GM19324 (cell line): ENCODE data around the gene CFHR4.
"Not testable (repeated sequence)": the region's sequence is repeated elsewhere in the genome, so short reads cannot be mapped to it uniquely, and the experiment has no call there.

Experiments
- ATAC-seq: cut with Tn5 transposase; IDR thresholded peaks from one replicate; pipeline ENCODE4 v1.9.1; 2021; ENCODE audit warnings: mild to moderate bottlenecking, moderate library complexity; ENCODE audit not compliant: unreplicated experiment, low FRiP score

The CFHR4 gene

GRCh38 chr1:196933531-196934189 lies 45.8 kb downstream of the CFHR4 start:
- no peak for ATAC-seq

GRCh38 chr1:196941474-196941873 lies 53.6 kb downstream of the CFHR4 start:
- not testable (repeated sequence) for ATAC-seq

GRCh38 chr1:196943568-196943967 lies 55.7 kb downstream of the CFHR4 start, which contains the start of gene CFHR2:
Gene CFHR2, plus strand, starts transcription at chr1:196943738. Its CDS starts 143 bp downstream, at chr1:196943881.
- ATAC-seq, result not testable (repeated sequence)

GRCh38 chr1:196951711-196952394 lies 64.0 kb downstream of the CFHR4 start:
- ATAC-seq, result no peak

GRCh38 chr1:196954778-196955177 lies 66.9 kb downstream of the CFHR4 start:
- no peak for ATAC-seq

GRCh38 chr1:196955926-196956325 lies 68.1 kb downstream of the CFHR4 start:
- no peak for ATAC-seq

- no peak for ATAC-seq
These were observed 73.0 kb downstream of the CFHR4 start for GRCh38 chr1:196960854-196961253.
